Prostate gland (tissue), 2 donors: ENCODE measurements around the gene GPR180. TPM values are rescaled to one million over a fixed set of nuclear protein-coding genes. Genes with fewer than 3 reads are reported as not detected.
"Not testable (repeated sequence)": the region's sequence is repeated elsewhere in the genome, so short reads cannot be mapped to it uniquely, and the experiment has no call there.

Experiments used
- DNase-seq: peaks from one replicate; pipeline ENCODE4 v3.0.0-alpha.2; 2019; ENCODE audit warnings: low spot score
- H3K27ac ChIP-seq, 2 donors: fragments of 200-600 bp; sonication (generic); 2 replicates each; pipeline ENCODE4 v1.5.1; 2017 to 2019
- H3K27me3 ChIP-seq: fragments of 200-600 bp; sonication (generic); replicated peaks from 2 replicates; pipeline ENCODE4 v1.5.1; 2019; ENCODE audit not compliant: insufficient read depth
- H3K36me3 ChIP-seq, 2 donors: fragments of 200-600 bp; sonication (generic); 1 replicate in 1 of 2; 2 replicates in 1 of 2; pipeline versions ENCODE4 v1.5.1 to v1.8.1; 2017 to 2019
- H3K4me1 ChIP-seq: fragments of 200-600 bp; sonication (generic); replicated peaks from 2 replicates; pipeline ENCODE4 v1.5.1; 2019
- H3K4me3 ChIP-seq, 2 donors: fragments of 200-600 bp; sonication (generic); 2 replicates each; pipeline ENCODE4 v1.5.1; 2017 to 2019
- H3K9me3 ChIP-seq: fragments of 200-600 bp; sonication (generic); 2 replicates; pipeline ENCODE4 v1.5.1; 2017
- CTCF ChIP-seq, 4 experiments: fragments of 200-600 bp in 2 of 4; fragments of 450-650 bp in 2 of 4; sonication (generic) in 2 of 4; IDR thresholded peaks; 1 replicate in 3 of 4; 2 replicates in 1 of 4; pipeline ENCODE4 v1.5.1; 2016 to 2019; ENCODE audit warnings: antibody characterized with exemption in 4 of 4, mild to moderate bottlenecking in 2 of 4, moderate library complexity in 2 of 4
- POLR2A ChIP-seq: fragments of 450-650 bp; IDR thresholded peaks from one replicate; pipeline ENCODE4 v1.6.1; 2016; ENCODE audit warnings: antibody characterized with exemption, mild to moderate bottlenecking
- POLR2AphosphoS5 ChIP-seq: sonication (generic); formaldehyde crosslinking; IDR thresholded peaks from one replicate; pipeline ENCODE4 v1.6.1; 2017; ENCODE audit warnings: antibody characterized with exemption
- WGBS: methylation state at CpG from one replicate; pipeline ENCODE4 v1.1.5; 2018; 5-methylcytosine and 5-hydroxymethylcytosine counted together
- intact Hi-C: fragments of 100-400 bp; cut with DNase I; formaldehyde crosslinking; loops from one replicate; pipeline ENCODE4 v1.14.2; 2022
- total RNA-seq, 2 donors: library from RNA; depleted of rRNA; stranded (reverse); fragments of >200 nt; gene quantifications; one replicate each; pipeline ENCODE4 v1.1.0, GENCODE V29; 2016

GPR180 gene
- total RNA-seq, 2 donors from 2014 or later = 2.7 to 5.4 TPM

GRCh38 chr13:94636942-94637578 lies 35.4 kb downstream of the GPR180 start:
- DNase-seq = no peak
- TF ChIP-seq POLR2A (no peak), CTCF (IDR thresholded peaks at IDR 0.05) (no peak), POLR2AphosphoS5 (no peak)
- Histone ChIP-seq H3K9me3 (no peaks in the 10 kb centered on the region), H3K4me3 (no peak overlapping the region), H3K4me1 (no peaks in the 10 kb centered on the region), H3K27ac (no peak overlapping the region), H3K27me3 (no peaks in the 10 kb centered on the region), H3K36me3 (no peaks in the 10 kb centered on the region)
- 89% methylated on average over 1 of the region's 1 CpG for WGBS
- intact Hi-C loops = no loop called here

- H3K27me3 ChIP-seq, H3K9me3 ChIP-seq, H3K4me3 ChIP-seq, H3K36me3 ChIP-seq, H3K4me1 ChIP-seq, DNase-seq, intact Hi-C loops, H3K27ac ChIP-seq: not testable (repeated sequence)
- 99% methylated on average over 3 of the region's 3 CpGs for WGBS
Observed at GRCh38 chr13:94637677-94638076, 36.0 kb downstream of the GPR180 start.

GRCh38 chr13:94640721-94641120 lies 39.1 kb downstream of the GPR180 start:
- Histone ChIP-seq H3K27ac (no peak overlapping the region), H3K4me3 (no peak overlapping the region), H3K4me1 (no peaks in the 10 kb centered on the region), H3K27me3 (no peaks in the 10 kb centered on the region), H3K36me3 (no peaks in the 10 kb centered on the region), H3K9me3 (no peaks in the 10 kb centered on the region)
- TF ChIP-seq POLR2AphosphoS5 = peak; percentile 23
- TF ChIP-seq CTCF (IDR thresholded peaks at IDR 0.05) = no peak
- no peak for DNase-seq
- 5% methylated on average over 2 of the region's 2 CpGs for WGBS
- intact Hi-C loops = no loop called here

- Histone ChIP-seq H3K4me1 (no peaks in the 10 kb centered on the region), H3K27me3 (no peaks in the 10 kb centered on the region), H3K36me3 (no peaks in the 10 kb centered on the region), H3K9me3 (no peaks in the 10 kb centered on the region), H3K27ac (no peak overlapping the region), H3K4me3 (no peak overlapping the region)
- DNase-seq = no peak
- intact Hi-C loops = no loop called here
- TF ChIP-seq POLR2A = no peak
- TF ChIP-seq CTCF (IDR thresholded peaks at IDR 0.05) = no peak
- TF ChIP-seq POLR2AphosphoS5 = no peak
- 8% methylated on average over 3 of the region's 3 CpGs for WGBS
Observed at GRCh38 chr13:94641409-94641941, 39.8 kb downstream of the GPR180 start.

- DNase-seq = peak; percentile 42
- H3K27me3 ChIP-seq = no peaks in the 10 kb centered on the region
- no peak overlapping the region for H3K27ac ChIP-seq
- intact Hi-C loops = no loop called here
- no peaks in the 10 kb centered on the region for H3K36me3 ChIP-seq
- no peak overlapping the region for H3K4me3 ChIP-seq
- no peaks in the 10 kb centered on the region for H3K4me1 ChIP-seq
- TF ChIP-seq POLR2AphosphoS5 = peak; percentile 56
- no peak for TF ChIP-seq POLR2A
- 27% methylated on average over 4 of the region's 4 CpGs for WGBS
- no peaks in the 10 kb centered on the region for H3K9me3 ChIP-seq
Observed at GRCh38 chr13:94646904-94647303, 45.2 kb downstream of the GPR180 start.

- Histone ChIP-seq H3K36me3 (no peaks in the 10 kb centered on the region), H3K4me3 (no peak overlapping the region), H3K4me1 (no peaks in the 10 kb centered on the region), H3K27me3 (peaks cover 2% of the 10 kb centered on the region), H3K27ac (no peak overlapping the region), H3K9me3 (no peaks in the 10 kb centered on the region)
- no peak for DNase-seq
- 85% methylated on average over 1 of the region's 1 CpG for WGBS
- intact Hi-C loops = no loop called here
- TF ChIP-seq POLR2A (no peak), POLR2AphosphoS5 (no peak), CTCF (IDR thresholded peaks at IDR 0.05) (no peak)
Observed at GRCh38 chr13:94656176-94656575, 54.5 kb downstream of the GPR180 start.
